ENCODE measurements around the gene TRIP12.
"Not testable (repeated sequence)": the region's sequence is repeated elsewhere in the genome, so short reads cannot be mapped to it uniquely, and the experiment has no call there.

TRIP12 gene

DNA sequence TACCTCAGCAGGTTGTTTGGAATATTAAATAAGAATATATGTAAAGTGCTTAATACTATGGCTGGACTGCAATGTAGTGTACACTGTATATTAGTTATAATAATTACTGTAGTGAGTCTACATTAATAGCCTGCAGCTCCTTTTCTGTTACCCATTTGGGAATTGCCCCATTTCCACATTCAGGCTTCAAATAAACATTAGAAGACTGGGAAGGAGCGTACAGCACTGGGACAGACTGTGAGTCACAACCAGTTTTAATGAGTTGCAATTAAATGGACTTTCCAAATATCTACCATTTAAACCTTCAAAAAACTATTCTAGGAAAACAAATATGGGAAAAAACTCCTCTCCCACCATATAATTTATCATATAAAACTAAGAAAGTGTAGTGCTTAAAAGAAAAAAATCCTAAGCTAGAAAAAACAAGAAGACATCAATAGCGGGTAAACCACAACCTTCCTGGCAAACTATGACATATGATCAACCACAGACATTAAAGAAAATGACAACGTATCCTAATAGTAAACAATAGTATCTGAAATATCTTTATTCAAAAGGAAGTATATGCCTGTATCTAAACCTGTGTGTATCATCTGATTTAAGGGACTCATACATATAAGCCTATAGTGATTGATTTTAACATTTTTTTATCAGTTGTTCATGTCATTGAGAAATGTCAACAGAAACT is 86.1 kb downstream of the TRIP12 start:
- DNase-seq (ENCODE audit: low read depth in 2 of 3, low spot score in 1 of 3), result no peak

DNA sequence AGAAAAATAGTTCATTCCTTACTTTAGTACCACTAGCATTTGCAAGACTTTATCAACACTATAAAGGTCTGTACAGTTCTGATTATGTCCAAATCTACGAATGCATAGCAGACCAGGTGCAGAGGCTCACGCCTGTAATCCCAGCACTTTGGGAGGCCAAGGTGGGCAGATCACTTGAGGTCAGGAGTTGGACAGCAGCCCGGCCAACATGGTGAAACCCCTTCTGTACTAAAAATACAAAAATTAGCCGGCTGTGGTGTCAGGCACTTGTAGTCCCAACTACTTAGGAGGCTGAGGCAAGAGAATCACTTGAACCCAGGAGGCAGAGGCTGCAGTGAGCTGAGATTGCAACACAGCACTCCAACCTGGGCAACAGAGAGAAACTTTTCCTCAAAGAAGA is 87.4 kb downstream of the TRIP12 start:
- not testable (repeated sequence) for DNase-seq (ENCODE audit: low read depth in 2 of 3, low spot score in 1 of 3)

DNA sequence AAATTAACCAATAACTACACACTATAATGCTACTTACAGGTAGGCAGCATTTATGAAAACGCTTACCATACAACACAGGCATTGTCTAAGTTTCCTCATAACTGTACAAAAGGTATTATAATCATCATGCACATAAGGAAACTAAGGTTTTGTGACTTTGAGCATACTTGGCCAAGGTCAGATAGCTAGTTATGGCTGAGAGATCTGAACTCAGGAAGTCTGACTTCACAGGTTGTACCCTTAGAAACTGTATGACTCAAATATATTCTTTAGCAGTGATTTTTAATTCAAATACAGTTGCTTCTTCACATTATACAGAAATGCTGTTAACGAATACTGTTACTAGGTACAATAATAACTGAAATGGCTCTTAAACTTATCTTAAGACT is 89.3 kb downstream of the TRIP12 start:
- no peak for DNase-seq (ENCODE audit: low read depth in 2 of 3, low spot score in 1 of 3)

DNA sequence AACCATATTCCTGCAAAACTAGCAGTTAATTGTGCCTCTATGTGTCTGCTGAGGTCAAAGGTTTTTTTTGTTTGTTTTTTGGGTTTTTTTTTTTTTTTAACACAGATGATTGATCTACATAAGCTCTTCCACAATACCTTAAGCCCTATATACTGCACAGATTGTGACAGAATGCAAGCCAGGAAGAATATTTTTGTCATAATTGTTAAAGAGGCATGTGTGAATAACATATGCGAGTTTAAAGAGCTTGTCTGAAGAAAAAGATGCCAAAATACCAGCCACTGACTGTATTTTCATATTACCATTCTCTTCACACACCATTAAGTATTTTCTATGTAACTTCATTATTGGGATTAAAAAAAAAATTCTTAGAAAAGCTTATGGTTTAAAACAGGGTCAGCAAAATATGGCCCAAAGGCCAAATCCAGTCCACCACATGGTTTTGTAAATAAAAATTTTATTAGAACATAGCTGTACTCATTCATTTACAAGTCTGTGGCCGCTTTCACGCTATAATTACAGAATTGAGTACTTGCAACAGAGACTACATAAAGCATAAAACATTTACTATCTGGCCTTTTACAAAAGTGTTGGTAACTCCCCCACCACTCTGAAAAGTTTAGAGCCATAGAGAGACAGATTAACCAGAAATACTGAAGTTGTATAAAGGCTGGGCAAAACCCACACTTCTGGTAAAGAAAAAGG is 89.9 kb downstream of the TRIP12 start:
- no peak for DNase-seq (ENCODE audit: low read depth in 2 of 3, low spot score in 1 of 3)

DNA sequence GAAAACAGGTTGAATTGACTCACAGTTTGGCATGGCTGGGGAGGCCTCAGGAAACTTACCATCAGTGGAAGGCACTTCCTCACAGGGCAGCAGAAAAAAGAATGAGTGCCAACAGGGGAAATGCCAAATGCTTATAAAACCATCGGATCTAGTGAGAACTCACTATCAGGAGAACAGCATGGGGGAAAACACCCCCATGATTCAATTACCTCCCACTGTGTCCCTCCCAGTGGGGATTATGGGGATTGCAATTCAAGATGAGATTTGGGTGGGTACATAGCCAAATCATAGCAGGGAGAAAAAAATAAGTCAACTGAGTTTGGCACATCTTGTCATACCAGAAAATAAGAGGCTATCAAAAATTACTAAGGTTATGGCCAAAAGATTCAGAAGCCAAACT is 96.3 kb downstream of the TRIP12 start:
- DNase-seq (ENCODE audit: low read depth in 2 of 3, low spot score in 1 of 3), result no peak

DNA sequence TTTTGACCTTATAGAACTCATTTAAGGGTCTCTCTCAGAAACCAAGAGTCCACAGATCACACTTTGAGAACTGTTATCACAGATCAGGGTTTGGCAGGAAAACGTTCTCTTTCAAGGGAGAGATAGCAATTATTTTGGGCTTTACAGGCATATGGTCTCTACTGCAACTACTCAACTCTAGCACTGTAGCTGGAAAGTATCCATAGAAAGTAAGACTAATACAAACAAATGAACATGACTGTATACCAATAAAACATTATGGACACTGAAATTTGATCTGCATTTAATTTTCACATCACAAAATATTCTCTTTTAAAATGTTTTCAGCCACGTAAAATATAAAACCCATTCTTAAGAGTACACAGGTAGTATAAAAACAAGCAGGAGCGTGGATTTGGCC is 100.5 kb downstream of the TRIP12 start:
- no peak for DNase-seq (ENCODE audit: low read depth in 2 of 3, low spot score in 1 of 3)

DNA sequence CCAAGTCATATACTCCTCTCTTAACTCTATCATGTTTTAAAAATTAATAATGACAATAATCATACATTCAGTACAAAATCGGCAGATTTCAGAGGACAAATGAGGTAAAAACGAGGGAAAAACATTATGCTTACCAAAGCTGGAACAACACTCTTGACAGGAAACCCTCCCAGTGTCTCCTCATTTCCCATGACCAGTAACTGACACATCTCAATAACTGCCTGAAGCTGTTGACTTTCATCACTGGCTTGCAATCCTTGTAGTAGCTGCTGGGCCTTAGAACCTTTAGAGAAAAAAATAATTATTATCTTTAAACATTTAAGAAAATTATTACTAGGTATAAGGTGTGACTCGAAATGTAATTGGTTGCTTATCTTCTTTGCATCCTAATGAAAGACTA is 103.6 kb downstream of the TRIP12 start:
- DNase-seq (ENCODE audit: low read depth in 2 of 3, low spot score in 1 of 3), result no peak

DNA sequence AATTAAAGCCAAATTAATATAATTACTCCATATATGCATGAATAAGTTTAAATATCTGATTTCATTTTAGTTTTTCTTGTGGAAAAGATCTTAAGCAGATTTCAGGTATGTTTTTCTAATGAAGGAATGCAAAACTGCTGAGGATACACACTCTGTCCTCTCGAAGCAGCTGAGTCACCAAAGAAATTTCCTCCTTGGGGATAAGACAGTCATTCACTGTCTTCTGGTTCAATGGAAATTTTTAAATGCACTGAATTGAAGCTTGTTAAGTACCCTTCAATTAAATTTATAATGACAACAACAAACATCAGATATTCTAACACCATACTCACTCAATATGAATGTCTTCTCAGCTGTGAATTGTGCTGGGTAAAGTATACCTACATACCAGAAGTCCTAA is 106.0 kb downstream of the TRIP12 start:
- no peak for DNase-seq (ENCODE audit: low read depth in 2 of 3, low spot score in 1 of 3)

DNA sequence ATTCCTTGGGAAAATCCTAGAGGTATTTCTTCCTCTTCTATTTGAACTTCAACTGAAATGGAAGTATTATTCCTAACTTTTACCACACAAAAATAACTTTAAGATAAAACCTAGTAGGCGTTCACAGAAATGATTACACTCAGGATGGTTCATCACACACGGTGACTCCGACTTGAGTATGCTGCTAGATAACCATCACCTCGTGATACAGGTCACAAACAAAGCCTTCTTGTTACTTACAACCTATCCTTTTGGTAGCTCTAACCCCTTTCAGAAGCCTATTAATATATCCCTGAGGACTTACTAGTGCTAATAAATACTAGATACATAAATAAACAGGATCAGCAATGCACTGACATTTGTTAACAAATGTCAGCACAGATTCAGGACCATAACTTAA is 106.5 kb downstream of the TRIP12 start:
- no peak for DNase-seq (ENCODE audit: low read depth in 2 of 3, low spot score in 1 of 3)

DNA sequence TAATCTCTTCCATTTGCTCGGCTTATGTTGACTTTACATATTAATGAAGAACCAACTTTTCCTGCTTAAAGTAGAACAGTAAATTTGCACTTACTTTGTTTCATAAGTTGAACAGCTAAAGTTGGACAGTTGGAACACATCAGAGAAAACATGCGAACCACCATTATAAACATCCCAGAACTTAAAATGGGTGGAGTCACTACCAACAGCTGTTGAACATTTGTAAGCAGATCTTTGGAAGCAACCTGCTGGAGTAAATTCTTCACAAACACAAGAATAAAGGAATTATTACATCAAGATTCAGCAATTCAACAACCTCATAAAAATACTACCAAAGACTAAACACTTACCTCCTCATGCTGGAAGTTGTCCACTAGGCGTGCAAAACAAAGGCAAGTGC is 111.0 kb downstream of the TRIP12 start:
- no peak for DNase-seq (ENCODE audit: low read depth in 2 of 3, low spot score in 1 of 3)

DNA sequence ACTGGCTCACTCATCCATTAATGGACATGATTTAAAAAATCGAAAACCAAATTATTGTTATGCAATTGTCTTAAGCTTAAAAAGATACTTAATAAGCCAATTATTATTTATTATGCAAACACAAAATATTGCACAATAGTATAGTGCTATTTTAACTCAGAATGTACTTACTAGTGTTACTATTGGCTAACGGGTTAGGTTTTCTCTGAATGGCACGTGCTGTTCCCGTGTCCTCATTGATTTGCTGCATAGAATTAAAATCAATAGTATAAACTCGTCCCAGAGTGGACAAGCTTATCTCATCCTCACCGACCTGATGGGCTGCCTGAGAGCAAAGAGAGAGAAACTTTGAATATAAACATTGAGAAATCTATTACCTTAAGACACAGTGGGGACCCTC is 116.2 kb downstream of the TRIP12 start:
- no peak for DNase-seq (ENCODE audit: low read depth in 2 of 3, low spot score in 1 of 3)

DNA sequence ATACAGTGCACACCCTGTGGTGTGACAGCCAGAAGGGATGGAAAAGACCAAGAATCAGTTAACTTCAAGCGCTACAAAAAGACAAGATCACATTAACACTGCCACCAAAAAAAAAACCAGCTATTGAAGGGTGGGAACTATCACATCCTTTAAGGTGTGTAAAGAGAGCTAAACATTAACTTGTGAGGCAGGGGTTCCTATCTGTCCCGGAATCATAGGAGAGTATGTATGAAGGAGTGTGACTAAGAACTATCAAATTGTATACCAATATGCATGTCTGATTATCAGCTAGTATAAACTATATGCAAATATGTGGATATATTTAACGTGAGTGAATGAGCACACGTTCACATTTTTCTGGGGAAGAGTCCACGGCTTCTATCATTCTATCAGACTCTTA is 119.0 kb downstream of the TRIP12 start:
- DNase-seq (ENCODE audit: low read depth in 2 of 3, low spot score in 1 of 3), result no peak

DNA sequence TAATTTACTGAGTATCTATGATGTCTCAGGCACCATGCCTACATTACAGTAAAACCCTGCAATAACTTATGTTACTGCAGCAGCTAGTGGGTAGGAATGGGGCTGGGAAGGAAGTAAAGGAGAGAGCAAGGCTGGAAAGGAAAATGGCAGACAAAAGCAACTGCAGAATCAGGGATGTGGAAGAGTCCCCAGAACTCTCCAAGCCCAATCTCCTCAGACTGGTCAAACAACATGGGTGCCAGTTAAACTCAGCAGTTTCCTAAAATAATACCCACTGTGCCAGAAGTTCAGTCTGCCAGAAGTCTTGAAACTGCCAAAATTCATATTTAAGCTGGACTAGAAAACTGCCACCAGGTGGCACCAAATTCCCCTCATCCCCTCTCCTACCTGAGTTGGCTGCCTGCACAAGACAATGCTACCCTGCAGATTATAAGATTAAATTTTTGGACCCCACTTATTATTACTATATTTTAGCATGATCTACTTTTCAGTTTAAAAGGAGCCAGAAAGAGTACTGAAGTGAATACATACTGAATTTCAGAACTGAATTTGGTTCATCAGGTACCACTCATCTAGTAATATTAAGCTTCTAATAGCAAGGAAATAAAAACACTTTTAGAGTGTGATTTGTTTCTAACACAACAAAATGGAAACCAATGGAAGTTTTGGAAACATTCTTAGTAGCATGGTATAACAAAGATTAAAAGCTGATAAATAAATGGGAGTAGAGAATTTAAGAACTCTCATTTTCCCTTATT is 120.6 kb downstream of the TRIP12 start:
- DNase-seq (ENCODE audit: low read depth in 2 of 3, low spot score in 1 of 3), result peak; percentile 45 to 64 (median 48)

DNA sequence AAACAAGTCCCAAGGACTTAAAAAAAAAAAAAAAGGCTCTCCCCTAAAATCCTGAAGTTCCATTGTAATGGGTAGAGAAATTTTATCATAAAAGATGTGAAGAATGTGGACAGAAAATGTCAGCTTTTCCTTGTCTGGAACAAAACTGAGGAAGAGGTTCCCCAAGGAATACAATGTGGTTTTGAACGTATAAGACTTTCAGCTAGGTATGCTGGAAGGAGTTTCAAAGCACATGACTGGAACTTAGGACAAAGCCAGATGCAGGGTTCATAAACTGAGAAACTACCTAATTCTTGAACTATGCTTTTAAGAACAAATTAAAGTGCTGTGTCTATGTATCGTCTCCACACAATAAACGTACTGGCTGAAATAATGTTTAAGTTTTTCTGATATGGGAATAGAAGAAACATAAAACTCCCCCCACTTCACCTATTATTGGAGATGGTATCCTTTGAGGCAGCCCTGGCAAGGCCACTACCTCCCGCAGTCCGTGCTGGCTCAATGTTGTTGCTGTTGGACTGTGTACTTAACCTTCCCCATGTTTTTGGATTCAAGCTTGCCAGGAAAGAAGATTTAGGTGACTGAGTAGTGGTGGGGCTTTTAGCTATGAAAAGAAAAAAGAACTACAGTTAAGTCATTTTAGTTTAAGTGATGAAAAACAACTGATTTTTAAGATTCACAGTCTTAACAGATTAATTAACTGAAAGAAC is 123.2 kb downstream of the TRIP12 start:
- DNase-seq (ENCODE audit: low read depth in 2 of 3, low spot score in 1 of 3), result no peak

DNA sequence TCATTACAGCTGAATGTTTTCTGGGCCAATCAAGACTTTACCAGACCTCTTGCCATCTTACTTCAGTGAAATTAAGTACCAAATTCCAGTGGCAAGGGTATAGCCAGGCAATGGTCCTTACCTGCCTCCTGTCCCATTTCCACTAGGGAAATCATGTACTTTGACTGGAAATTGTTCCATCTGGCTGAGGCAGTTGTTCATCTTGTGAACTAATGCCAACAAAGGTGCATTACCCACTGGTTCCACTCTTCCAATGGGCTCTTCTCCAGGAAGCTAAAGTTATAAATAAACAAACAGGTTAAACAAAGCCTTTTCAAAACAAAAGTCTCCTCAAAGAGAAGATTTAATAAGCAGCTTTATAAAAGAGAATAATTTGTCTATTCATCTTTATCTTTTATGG is 126.8 kb downstream of the TRIP12 start:
- no peak for DNase-seq (ENCODE audit: low read depth in 2 of 3, low spot score in 1 of 3)

DNA sequence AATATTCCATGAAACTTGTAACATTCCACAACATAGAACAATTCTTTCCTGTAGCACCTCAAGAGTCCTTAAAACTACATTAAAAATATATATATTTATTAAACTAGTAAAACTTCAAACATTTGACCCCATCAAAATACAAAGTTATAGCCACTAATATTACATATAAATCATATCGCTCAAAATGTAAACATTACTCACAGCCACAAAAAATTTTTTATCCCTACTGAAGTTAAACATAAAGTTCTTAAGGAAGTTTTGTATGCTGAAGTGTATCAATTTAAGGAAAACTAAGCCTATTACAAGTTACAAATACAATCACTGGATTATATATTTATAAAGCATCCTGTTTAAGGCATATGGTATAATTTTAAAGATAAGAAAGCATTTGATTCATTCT is 127.2 kb downstream of the TRIP12 start:
- no peak for DNase-seq (ENCODE audit: low read depth in 2 of 3, low spot score in 1 of 3)

DNA sequence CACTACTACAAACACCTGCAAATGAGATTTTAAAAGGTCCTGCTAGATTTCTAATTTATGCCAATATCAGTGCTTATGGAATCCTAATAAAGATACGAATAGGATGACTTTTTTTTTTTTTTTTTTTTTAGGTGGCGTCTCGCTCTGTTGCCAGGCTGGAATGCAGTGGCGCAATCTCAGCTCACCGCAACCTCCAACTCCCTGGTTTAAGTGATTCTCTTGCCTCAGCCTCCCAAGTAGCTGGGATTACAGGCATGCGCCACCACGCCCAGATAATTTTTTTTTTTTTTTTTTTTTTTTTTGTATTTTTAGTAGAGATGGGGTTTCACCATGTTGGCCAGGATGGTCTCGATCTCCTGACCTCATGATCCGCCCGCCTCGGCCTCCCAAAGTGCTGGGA is 135.5 kb downstream of the TRIP12 start:
- not testable (repeated sequence) for DNase-seq (ENCODE audit: low read depth in 2 of 3, low spot score in 1 of 3)

DNA sequence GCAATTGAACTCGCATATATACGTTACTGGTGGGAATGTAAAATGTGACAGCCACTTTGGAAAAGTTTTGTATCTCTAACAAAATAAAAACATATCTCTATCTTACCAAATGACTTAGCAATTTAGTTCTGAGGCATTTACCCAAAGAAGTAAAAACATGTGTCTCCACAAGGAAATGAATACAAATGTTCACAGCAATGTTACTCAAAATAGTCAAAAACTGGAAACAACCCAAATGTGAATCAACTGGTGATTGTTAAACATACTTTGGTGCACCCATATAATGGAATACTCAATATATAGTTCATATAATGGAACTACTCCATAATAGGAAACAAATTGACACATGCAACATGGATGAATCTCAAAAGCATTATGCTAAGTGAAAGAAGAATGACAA is 137.0 kb downstream of the TRIP12 start:
- DNase-seq (ENCODE audit: low read depth in 2 of 3, low spot score in 1 of 3), result no peak

DNA sequence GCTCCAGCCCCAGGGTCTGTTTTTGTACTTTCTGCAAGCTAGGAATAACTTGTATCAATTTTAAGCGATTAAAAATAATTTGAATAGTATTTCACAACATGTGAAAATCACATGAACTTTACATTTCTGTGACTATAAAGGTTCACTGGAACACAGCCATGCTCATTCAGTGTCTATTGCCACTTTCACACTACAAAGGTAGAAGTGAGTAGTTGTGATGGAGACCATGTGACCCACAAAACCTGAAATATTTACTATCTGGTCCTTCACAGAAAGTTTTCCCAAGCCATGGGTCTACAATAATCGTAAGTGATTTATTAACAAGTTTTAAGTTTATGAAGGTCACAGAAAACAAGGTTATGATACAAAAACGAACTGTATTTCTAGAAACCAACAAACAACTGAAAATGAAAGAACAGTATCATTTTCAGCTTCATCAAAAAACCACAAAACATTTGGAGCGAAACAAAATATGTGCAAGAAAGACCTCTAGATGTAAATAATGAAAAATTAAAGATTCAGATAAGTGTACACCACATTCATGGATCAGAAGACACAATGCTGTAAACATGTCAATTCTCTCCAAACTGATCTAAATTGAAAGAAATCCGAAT is 138.6 kb downstream of the TRIP12 start:
- no peak for DNase-seq (ENCODE audit: low read depth in 2 of 3, low spot score in 1 of 3)

DNA sequence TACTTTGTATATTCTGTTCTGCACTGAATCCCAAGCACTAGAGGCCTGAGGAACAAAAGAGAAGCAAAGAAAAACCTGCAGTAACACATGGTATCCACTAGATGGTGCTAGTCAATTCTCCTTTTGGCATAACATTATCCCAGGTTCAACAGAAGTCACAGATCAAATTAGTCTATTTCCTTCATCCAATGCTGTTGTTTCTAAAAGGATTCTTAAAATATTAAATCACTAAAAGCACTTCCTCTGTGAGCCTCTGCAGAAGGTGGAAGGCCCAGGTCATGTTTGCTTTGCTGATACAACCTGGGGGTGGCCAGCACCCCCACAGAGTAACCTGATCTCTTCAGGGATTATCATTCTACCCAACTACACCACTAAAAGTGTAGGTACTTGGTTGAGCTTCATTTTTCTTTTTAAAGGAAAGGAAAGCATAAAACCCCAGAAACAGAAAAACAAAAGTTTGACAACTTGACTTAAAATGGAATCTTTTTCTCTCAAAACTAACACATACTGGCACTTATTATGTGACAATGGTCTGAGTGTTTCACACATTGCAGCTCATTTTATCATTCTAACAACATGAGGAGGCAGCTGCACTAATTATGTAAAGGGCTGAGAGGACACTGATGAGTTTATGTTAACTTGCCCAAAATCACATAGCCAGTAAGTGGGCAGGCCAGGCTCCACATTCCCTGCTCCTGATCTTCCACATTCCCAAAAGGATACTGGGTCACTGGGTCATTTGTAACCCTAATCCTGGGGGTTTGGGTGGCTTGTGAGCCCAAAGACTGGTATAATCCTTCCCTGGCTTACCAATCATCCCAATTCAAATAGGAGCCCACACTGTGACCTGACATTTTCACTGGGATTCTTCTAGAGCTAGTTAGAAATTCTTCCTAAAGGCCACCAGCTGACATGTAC is 140.7 kb downstream of the TRIP12 start:
- DNase-seq (ENCODE audit: low read depth in 2 of 3, low spot score in 1 of 3), result no peak
